GM19043 (cell line): ENCODE measurements around the gene PLTP.
"Not testable (repeated sequence)": the region's sequence is repeated elsewhere in the genome, so short reads cannot be mapped to it uniquely, and the experiment has no call there.

Source experiments
- ATAC-seq: cut with Tn5 transposase; IDR thresholded peaks from one replicate; pipeline ENCODE4 v1.9.1; 2021; ENCODE audit warnings: low read depth; ENCODE audit not compliant: unreplicated experiment

The PLTP gene

GRCh38 chr20:45911486-45912343, at the start of gene PLTP:
Gene PLTP, minus strand, starts transcription at chr20:45912155. Its CDS starts 703 bp downstream, at chr20:45911452.
- no peak for ATAC-seq

GRCh38 chr20:45959956-45960630, 48.1 kb upstream of the PLTP start:
- ATAC-seq = no peak

DNA sequence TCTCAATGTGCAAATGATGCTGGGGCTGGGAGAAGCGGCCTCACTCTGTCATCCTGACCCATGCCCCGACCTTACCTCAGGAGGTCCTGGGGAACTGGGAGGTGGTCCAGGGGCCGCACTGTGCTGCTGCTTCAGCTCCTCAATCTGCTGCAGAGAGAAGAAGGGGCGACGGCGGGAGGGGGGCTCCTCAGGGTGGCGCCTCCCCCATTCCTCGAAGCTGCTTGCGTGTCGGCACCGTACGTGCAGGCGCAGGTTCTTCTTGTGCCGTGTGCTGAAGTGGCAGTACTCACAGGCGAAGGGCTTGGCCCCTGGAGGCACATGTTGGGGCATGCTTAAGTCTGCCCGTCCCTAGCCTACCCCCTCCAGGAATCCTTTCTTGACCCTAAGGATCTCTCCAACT, 47.2 kb upstream of the PLTP start:
- ATAC-seq = no peak

GRCh38 chr20:45958593-45958992, 46.6 kb upstream of the PLTP start:
- no peak for ATAC-seq

DNA sequence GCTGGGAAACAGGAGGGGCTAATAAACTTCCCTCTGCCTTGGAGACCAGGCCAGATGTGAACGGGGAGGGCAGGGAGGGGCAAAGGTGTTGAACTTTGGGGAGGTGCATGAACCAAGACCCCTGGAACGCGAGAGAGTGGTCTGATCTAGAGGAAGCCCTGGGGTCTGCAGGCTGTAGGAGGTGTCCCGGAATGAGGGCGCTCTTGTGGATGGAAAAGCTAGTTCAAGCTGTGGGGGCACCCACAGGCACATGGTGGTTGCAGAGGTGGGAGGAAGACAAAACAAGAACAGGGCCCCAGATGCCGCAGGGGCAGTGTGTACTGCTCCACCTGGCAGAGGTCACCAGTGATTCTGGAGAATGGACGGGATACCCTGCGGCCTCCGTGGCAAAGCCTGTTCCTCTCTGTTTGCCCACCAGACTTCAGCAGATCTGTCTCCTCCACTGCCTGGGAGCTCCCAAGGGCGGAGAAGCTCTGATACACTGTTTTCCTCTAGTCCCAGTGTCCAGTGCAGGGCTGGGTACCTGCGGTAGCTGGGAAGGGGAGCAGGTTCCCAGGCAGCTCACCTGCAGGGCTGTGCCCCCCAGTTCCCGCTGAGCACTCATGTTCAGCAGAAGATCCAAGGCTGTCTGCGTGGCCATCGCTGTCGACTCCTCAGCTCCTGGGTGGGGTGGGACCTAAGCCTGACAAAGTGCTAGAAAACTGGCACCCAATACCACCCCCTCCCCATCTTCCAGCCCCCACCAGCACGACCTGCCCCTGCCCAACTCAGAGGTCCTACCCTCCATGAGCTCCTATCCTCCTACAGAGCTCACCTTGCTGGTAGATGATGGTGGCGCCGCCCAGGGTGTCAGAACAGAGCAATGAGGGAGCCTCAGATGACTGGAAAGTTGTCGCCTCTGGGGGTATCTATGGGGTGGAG, 45.3 kb upstream of the PLTP start:
- no peak for ATAC-seq

- not testable (repeated sequence) for ATAC-seq
Observed at GRCh38 chr20:45956326-45956725, 44.4 kb upstream of the PLTP start.

- ATAC-seq = no peak
Observed at GRCh38 chr20:45953672-45954071, 41.7 kb upstream of the PLTP start.

- ATAC-seq = no peak
Observed at GRCh38 chr20:45952861-45953260, 40.9 kb upstream of the PLTP start.

DNA sequence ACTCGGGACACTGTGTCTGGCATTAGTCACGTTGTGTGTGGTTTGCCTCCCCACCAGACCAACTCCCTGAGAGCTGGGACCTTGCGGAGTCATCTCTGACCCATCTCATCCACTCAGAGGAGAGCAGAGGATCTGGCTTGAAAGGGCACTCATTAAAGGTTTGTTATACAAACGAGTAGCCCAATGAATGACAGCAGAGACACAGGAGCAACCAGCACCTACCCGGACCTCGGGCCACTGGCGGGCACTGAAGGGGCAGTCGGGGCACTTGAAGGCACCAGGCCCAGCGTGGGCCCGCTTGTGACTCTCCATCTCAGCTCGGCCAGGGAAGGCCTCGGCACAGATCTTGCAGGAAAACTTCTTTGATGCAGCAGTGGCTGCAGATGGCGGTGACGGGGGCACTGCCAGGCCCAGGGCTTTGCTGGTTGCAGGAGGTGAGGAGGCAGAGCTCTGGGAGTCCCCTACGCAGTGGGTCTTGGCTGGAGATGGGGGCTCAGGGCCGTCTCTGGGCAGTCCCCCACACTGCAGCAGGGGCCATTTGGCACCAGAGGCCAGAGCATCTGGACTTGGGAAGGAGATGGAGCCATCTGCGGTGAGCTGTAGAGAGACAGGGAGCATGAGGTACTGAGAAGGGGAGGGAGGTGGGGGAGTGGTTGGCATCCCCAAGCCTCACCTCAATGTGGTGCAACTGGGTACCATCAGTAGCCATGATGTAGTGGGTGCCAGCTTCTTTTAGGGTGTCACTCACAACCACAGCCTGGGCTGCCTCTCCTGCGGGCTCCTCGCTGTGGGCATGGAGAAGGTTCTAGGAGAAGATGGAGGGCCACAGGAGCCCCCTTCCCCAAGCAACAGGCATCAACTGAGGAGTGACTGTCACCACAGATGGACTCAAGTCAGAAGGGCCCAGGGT, 40.2 kb upstream of the PLTP start:
- ATAC-seq = no peak

DNA sequence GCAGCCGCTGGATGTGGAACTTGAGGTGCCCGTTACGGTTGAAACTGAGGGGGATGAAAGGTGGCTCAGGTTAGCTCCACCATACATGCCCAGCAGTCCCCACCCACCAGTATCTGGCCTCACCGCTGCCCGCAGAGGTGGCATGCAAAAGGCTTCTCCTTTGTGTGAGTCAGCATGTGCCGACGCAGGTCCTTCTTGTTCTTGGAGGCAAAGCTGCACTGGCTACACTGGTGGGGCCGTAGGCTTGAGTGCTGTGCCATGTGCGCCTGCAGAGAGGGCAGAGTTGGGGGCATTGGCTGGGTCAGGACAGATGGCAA, 38.3 kb upstream of the PLTP start:
- no peak for ATAC-seq

DNA sequence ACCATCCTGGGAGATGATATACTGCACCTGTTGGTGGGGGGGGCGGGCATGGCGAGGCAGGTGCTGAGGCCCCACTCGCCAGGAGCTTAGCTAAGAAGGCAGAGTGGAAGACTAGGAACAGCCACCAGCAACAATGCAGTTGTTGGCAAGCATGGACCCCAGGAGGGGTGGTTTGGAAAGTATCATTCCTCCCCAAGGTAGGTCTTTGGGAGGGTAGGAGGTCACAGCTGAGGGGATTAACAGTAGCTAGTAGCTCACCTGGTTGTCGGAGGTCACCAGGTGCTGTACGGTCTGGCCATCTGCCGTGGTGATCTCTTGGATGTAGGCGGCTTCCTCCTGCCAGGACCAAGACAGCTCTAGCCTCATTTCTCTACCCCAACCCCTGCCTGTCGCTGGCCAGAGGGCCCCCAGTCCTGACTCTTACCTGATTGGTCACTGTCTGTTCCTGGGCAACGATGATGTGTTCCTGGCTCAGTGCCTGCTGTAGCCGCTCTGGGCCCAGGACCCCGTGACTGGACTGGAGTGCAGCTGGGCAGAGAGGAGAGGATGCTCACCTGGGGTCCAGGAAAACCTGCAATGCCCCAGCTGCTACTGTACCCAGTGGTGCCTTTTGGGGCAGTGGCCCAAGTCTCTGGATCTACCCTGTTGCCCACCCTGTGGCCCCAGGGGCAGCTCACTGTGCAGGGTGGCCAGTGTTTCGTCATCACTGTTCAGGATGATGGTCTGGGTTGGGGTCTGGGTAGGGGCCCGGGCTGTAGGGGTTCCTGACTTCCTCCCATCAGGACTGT, 37.8 kb upstream of the PLTP start:
- no peak for ATAC-seq

DNA sequence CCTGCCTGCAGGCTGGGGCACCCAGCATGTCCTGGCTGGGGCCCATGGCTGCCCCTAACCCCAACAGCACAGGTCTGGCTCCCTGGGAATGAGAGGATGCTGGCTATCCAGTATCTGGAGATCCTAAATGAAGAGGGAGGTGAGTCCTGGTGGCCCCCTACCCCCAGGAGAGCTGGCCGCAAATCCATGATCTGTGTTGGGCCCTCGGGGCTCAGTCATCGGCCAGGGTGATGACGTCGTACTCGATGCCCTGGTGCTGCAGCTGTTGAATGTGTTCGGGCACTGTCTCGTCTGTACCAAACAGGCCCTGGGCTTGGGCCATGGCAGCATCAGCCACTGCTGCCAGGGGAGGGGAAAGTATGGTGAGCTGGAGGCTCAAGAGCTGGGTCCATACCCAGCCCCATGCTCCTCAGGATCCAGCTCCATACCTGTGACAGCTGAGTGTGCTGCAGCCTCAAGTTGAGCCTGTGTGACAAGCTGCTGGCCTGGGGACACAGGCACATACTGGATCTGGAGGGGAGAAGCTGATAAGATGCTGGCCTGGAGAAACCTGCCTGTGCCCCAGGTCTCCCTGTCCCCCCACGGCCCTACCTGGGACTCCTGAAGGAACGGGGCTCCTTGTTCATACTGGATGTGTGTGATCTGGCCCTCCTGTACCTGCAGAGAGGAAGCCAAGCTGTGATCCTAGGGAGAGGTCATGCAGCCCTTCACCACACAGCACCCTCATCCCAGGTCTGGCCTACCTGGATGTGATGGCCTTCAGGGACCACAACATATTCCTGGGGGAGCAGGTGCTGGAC, 37.0 kb upstream of the PLTP start:
- no peak for ATAC-seq

- ATAC-seq = no peak
Observed at GRCh38 chr20:45948261-45948733, 36.3 kb upstream of the PLTP start.

- ATAC-seq = no peak
Observed at GRCh38 chr20:45947110-45947866, 35.3 kb upstream of the PLTP start.

DNA sequence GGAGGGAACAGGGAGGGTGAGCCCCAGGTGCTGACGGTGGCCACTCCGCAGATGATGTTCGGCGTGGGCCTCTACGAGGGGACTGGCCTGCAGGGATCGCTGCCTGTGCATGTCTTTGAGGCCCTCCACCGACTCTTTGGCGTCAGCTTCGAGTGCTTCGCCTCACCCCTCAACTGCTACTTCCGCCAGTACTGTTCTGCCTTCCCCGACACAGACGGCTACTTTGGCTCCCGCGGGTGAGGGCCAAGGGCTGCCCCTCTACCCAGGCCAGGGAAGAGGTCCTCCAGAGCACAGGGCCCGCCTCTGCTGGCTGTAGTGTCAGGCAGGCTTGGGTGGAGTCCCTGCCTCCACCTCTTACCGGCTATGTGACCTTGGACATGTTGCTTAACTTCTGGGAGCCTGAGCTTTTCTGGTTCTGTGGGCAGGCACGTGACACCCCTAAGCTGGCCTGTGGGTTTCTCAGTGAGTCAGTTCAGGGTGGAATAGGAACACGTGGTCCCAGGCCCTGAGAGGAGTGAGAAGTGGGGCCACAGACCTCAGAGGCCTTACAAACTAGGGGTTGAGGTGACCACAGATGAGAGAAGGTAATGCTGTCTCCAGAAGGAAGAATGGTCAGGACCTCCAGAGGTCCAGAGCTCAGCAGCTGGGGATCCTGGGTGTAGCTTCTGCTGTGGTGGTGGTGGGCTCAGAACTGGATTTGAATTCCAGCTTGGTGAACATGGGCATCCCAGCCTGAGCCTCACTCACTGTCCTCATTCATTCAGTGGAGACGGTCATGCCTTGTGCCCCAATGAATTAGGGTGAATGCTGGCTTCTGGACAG, 34.4 kb upstream of the PLTP start:
- ATAC-seq = no peak

DNA sequence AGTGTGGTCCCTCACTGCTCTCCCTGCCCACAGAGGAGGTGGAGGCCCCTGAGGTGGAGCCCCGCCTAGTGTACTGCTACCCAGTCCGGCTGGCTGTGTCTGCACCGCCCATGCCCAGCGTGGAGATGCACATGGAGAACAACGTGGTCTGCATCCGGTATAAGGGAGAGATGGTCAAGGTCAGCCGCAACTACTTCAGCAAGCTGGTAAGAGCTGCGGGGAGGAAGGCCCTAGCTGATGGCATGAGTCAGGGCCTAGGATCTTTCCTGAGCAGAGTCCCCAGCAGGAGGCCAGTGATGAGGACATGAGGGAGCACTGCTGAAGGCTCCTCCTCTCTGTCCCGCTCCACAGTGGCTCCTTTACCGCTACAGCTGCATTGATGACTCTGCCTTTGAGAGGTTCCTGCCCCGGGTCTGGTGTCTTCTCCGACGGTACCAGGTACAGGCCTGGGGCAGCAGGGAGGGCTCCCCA, 33.8 kb upstream of the PLTP start:
- no peak for ATAC-seq
